Colonic mucosa (tissue), 4 donors: ENCODE measurements around the gene AAK1. TPM values are rescaled to one million over a fixed set of nuclear protein-coding genes. Genes with fewer than 3 reads are reported as not detected.

Source experiments
- DNase-seq: peaks from one replicate; pipeline ENCODE4 v3.0.0-alpha.2; 2020
- H3K27ac ChIP-seq: fragments of 200-600 bp; one replicate; pipeline ENCODE4 v1.8.0; 2021
- H3K27me3 ChIP-seq: fragments of 200-600 bp; one replicate; pipeline ENCODE4 v1.8.0; 2021
- H3K36me3 ChIP-seq: fragments of 200-600 bp; one replicate; pipeline ENCODE4 v1.8.0; 2021
- H3K4me1 ChIP-seq: fragments of 200-600 bp; one replicate; pipeline ENCODE4 v1.8.0; 2021; ENCODE audit warnings: mild to moderate bottlenecking
- H3K4me3 ChIP-seq: fragments of 200-600 bp; one replicate; pipeline ENCODE4 v1.8.0; 2021
- H3K9ac ChIP-seq, 2 donors: one replicate each; pipeline ENCODE4 v1.7.0; 2013; ENCODE audit warnings: control low read depth in 2 of 2, low read depth in 2 of 2, low read length in 2 of 2
- H3K9me3 ChIP-seq: fragments of 200-600 bp; one replicate; pipeline ENCODE4 v1.8.0; 2021
- CTCF ChIP-seq: fragments of 200-600 bp; IDR thresholded peaks from one replicate; pipeline ENCODE4 v1.8.0; 2022; ENCODE audit warnings: antibody characterized with exemption, mild to moderate bottlenecking
- intact Hi-C: fragments of 100-400 bp; cut with DNase I; formaldehyde crosslinking; loops from one replicate; pipeline ENCODE4 v1.14.1; 2022
- total RNA-seq, 2 donors: library from RNA; stranded (reverse); fragmentation: NEBNext Ultra II Directional in 1 of 2; extraction: Animal tissue kit (Norgen Biotek cat#: 25700) in 1 of 2; gene quantifications; one replicate each; pipeline ENCODE4 v1.2.1, GENCODE V29; 2021
- donor health status: healthy.
- donor health status: DM: no; HTN: no; CAD: no.
- donor health status: DM: no; HTN: no; CAD: no.

AAK1 gene
- total RNA-seq, 2 donors from 2014 or later: 33.5 to 41.7 TPM

DNA sequence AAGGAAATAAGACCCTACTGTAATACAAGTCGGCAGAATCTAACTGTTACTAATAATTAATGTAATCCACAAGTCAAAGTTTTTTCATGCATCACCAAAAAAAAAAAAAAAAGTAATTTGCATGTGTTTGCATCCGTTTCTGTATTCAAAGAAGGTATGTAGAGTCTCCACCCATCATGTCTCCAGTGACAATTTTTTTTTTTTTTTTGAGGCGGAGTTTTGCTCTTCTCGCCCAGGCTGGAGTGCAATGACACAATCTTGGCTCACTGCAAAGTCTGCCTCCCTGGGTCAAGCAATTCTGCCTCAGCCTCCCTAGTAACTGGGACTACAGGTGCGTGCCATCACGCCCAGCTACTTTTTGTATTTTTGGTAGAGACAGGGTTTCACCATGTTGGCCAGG is 182.1 kb downstream of the AAK1 start:
- no peak for DNase-seq
- Histone ChIP-seq H3K9ac (no peak overlapping the region), H3K4me3 (no peak overlapping the region), H3K27ac (no peak overlapping the region), H3K9me3 (no peaks in the 10 kb centered on the region), H3K36me3 (no peaks in the 10 kb centered on the region), H3K27me3 (no peaks in the 10 kb centered on the region), H3K4me1 (no peaks in the 10 kb centered on the region)
- no peak for TF ChIP-seq CTCF
- intact Hi-C loops: no loop called here

DNA sequence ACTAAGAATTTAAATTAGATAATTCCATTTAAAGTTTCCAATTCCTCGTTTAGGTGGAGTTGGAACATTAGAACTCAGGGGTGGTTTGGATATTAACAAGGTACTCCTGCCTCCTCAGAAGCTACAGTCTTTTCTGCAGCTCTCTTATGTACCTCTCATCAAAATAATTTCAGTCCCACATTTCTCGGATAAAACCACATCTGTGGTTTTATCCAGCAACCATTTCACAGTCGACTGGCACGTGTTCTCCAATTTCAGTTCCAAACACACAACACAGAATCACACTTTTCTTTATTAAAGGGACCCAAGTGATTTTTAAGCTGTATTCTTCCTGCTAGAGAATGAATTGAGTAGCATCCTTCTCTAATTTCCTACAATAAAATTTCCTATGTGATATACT is 183.6 kb downstream of the AAK1 start:
- Histone ChIP-seq H3K4me1 (no peaks in the 10 kb centered on the region), H3K27me3 (no peaks in the 10 kb centered on the region), H3K27ac (no peak overlapping the region), H3K9me3 (no peaks in the 10 kb centered on the region), H3K9ac (no peak overlapping the region), H3K4me3 (no peak overlapping the region), H3K36me3 (no peaks in the 10 kb centered on the region)
- intact Hi-C loops: no loop called here
- no peak for DNase-seq
- no peak for TF ChIP-seq CTCF

DNA sequence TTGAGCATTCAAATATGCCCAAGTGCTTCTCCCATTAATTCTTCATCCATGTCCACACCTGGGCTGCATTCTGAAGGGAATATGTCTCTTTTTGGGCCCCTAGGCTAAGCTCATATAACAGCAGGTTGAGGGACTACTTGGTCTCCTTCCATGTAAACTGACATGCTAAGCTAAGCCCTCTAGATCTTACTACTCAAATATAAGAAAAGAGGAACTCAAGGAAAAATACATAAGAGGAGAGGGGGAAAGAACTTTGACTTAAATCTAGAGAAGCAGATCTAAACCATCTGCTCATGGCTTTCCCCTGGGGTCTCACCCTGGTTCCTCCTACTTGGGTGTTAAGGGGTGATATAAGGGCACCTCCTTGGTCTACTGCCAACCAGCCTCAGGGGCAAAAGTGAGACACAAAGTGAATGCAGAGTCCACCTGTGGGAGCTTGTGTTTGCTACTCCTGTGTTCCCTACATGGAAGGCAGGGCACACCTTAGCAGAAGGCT is 186.5 kb downstream of the AAK1 start:
- H3K4me3 ChIP-seq: no peak overlapping the region
- H3K27me3 ChIP-seq: no peaks in the 10 kb centered on the region
- no peaks in the 10 kb centered on the region for H3K36me3 ChIP-seq
- intact Hi-C loops: no loop called here
- H3K27ac ChIP-seq: no peak overlapping the region
- DNase-seq: no peak
- no peak for TF ChIP-seq CTCF
- H3K9me3 ChIP-seq: no peaks in the 10 kb centered on the region
- no peak overlapping the region for H3K9ac ChIP-seq
- no peaks in the 10 kb centered on the region for H3K4me1 ChIP-seq

GRCh38 chr2:69456154-69456553 is 187.4 kb downstream of the AAK1 start:
- Histone ChIP-seq H3K27ac (no peak overlapping the region), H3K4me1 (no peaks in the 10 kb centered on the region), H3K9me3 (no peaks in the 10 kb centered on the region), H3K36me3 (no peaks in the 10 kb centered on the region), H3K27me3 (no peaks in the 10 kb centered on the region), H3K4me3 (no peak overlapping the region), H3K9ac (no peak overlapping the region)
- no peak for TF ChIP-seq CTCF
- intact Hi-C loops: no loop called here
- DNase-seq: no peak

- no peaks in the 10 kb centered on the region for H3K36me3 ChIP-seq
- no peak for TF ChIP-seq CTCF
- H3K4me1 ChIP-seq: no peaks in the 10 kb centered on the region
- H3K9ac ChIP-seq: no peak overlapping the region
- intact Hi-C loops: no loop called here
- no peaks in the 10 kb centered on the region for H3K27me3 ChIP-seq
- no peaks in the 10 kb centered on the region for H3K9me3 ChIP-seq
- no peak overlapping the region for H3K27ac ChIP-seq
- H3K4me3 ChIP-seq: no peak overlapping the region
- no peak for DNase-seq
Observed at GRCh38 chr2:69454976-69455375, 188.6 kb downstream of the AAK1 start.
